ENCODE results near the gene LMNA. TPM values are rescaled to one million over a fixed set of nuclear protein-coding genes. Genes with fewer than 3 reads are reported as not detected.

The LMNA gene
- total RNA-seq, 2 experiments from 2014 or later = 6.5 to 14.3 TPM

DNA sequence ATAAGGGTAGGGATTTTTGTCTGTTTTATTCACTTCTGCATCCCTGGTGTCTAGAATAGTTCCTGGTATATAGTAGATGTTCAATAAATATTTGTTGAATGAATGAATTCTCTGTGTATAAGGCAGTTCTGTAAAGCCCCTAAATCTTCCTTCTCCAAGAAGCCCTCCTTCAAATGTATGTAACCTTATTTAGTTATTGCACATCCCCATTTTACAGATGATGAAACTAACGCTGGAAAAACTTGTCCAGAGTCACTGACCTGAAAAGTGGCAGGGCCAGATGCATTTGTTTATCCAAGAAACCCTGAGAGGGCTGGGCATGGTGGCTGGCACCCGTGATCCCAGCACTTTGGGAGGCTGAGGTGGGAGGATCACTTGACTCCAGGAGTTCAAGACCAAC is 4.3 kb upstream of the LMNA start:
- H3K4me2 ChIP-seq (ENCODE audit: low read length) = no peak overlapping the region
- no peaks in the 10 kb centered on the region for H3K9me3 ChIP-seq (ENCODE audit: low read length)
- H3K4me1 ChIP-seq (ENCODE audit: insufficient read depth, low read length, poor library complexity, severe bottlenecking) = peaks cover 11% of the 10 kb centered on the region
- ChIA-PET CTCF (ENCODE audit: unreplicated experiment) (no interaction called here), POLR2A (no interaction called here)
- no TSS peak for BruUV-seq (replicated peaks)
- no peak overlapping the region for H3K27ac ChIP-seq (ENCODE audit: low read depth, low read length, poor library complexity, severe bottlenecking)
- no peaks in the 10 kb centered on the region for H4K20me1 ChIP-seq (ENCODE audit: insufficient read depth, low read length)
- H3K9me2 ChIP-seq (ENCODE audit: insufficient read depth, low read length) = no peaks in the 10 kb centered on the region
- H3K36me3 ChIP-seq (ENCODE audit: insufficient read depth, low read length) = no peaks in the 10 kb centered on the region
- no peak overlapping the region for H2AFZ ChIP-seq (ENCODE audit: low read length)
- TF ChIP-seq, protein P1, sequence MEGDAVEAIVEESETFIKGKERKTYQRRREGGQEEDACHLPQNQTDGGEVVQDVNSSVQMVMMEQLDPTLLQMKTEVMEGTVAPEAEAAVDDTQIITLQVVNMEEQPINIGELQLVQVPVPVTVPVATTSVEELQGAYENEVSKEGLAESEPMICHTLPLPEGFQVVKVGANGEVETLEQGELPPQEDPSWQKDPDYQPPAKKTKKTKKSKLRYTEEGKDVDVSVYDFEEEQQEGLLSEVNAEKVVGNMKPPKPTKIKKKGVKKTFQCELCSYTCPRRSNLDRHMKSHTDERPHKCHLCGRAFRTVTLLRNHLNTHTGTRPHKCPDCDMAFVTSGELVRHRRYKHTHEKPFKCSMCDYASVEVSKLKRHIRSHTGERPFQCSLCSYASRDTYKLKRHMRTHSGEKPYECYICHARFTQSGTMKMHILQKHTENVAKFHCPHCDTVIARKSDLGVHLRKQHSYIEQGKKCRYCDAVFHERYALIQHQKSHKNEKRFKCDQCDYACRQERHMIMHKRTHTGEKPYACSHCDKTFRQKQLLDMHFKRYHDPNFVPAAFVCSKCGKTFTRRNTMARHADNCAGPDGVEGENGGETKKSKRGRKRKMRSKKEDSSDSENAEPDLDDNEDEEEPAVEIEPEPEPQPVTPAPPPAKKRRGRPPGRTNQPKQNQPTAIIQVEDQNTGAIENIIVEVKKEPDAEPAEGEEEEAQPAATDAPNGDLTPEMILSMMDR (conservative IDR thresholded peaks at IDR 0.05; ENCODE audit: low read length) = no peak
- TF ChIP-seq EZH2phosphoT487 (IDR thresholded peaks at IDR 0.05; ENCODE audit: borderline replicate concordance, low read depth, low read length) = no peak
- intact Hi-C loops (cut with micrococcal nuclease; ENCODE audit: unreplicated experiment) = no loop called here
- DNase-seq (ENCODE audit: low spot score) = no peak
- no peak overlapping the region for H3K4me3 ChIP-seq (ENCODE audit: low read depth, low read length, poor library complexity, severe bottlenecking)
- H3K79me2 ChIP-seq (ENCODE audit: insufficient read depth, low read depth, low read length) = no peaks in the 10 kb centered on the region

GRCh38 chr1:156111355-156111962 is 3.1 kb upstream of the LMNA start:
- Histone ChIP-seq H3K79me2 (ENCODE audit: insufficient read depth, low read depth, low read length) (no peaks in the 10 kb centered on the region), H3K4me1 (ENCODE audit: insufficient read depth, low read length, poor library complexity, severe bottlenecking) (peaks cover 5% of the 10 kb centered on the region), H3K27ac (ENCODE audit: low read depth, low read length, poor library complexity, severe bottlenecking) (no peak overlapping the region), H2AFZ (ENCODE audit: low read length) (no peak overlapping the region), H3K4me3 (ENCODE audit: low read depth, low read length, poor library complexity, severe bottlenecking) (no peak overlapping the region), H3K36me3 (ENCODE audit: insufficient read depth, low read length) (no peaks in the 10 kb centered on the region), H3K9me2 (ENCODE audit: insufficient read depth, low read length) (no peaks in the 10 kb centered on the region), H4K20me1 (ENCODE audit: insufficient read depth, low read length) (no peaks in the 10 kb centered on the region), H3K9me3 (ENCODE audit: low read length) (no peaks in the 10 kb centered on the region), H3K4me2 (ENCODE audit: low read length) (no peak overlapping the region)
- intact Hi-C loops (cut with micrococcal nuclease; ENCODE audit: unreplicated experiment) = no loop called here
- no TSS peak for BruUV-seq (replicated peaks)
- CTCF ChIA-PET (ENCODE audit: unreplicated experiment) = no interaction called here
- POLR2A ChIA-PET = no interaction called here
- TF ChIP-seq EZH2phosphoT487 (IDR thresholded peaks at IDR 0.05; ENCODE audit: borderline replicate concordance, low read depth, low read length) = no peak
- TF ChIP-seq, protein P1 (conservative IDR thresholded peaks at IDR 0.05; ENCODE audit: low read length) = no peak
- no peak for DNase-seq (ENCODE audit: low spot score)

DNA sequence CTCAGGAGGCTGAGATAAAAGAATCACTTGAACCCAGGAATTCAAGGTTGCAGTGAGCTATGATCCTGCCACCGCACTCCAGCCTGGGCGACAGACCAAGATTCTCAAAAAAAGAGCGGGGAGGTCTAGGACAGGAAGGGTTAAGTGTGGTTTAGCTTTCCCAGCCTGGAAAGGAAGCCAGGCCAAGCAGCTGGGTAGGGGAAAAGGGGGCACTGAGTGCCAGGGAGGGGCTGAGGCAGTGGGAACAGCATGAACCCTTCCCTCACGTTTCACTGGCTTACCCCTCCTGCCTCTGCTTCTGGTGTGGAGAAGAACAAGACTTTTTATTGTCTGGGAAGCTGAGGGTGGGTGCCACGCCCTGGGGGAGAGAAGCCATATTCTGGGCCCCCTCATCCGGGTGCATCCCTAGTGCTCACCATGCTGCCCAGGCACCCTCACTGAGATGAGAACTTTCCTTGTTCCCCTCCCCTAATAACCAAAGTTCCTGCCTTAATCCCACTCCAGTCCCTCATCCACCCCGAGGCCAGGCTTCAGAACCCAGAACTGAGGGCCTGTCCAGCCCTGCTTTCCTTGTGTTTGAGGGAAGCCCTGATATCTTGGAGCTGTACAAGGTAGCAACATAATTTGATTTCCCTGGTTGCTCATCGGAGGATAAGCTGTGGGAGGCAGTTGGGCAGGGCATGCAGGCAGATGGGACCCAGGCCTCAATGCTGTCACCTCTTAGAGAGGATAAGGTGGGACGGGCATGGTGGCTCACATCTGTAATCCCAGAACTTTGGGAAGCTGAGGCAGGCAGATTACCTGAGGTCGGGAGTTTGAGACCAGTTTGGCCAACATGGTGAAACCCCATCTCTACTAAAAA is 2.0 kb upstream of the LMNA start:
- no peak for DNase-seq (ENCODE audit: low spot score)
- Histone ChIP-seq H2AFZ (ENCODE audit: low read length) (no peak overlapping the region), H4K20me1 (ENCODE audit: insufficient read depth, low read length) (no peaks in the 10 kb centered on the region), H3K4me1 (ENCODE audit: insufficient read depth, low read length, poor library complexity, severe bottlenecking) (no peaks in the 10 kb centered on the region), H3K9me3 (ENCODE audit: low read length) (no peaks in the 10 kb centered on the region), H3K4me3 (ENCODE audit: low read depth, low read length, poor library complexity, severe bottlenecking) (no peak overlapping the region), H3K27ac (ENCODE audit: low read depth, low read length, poor library complexity, severe bottlenecking) (no peak overlapping the region), H3K9me2 (ENCODE audit: insufficient read depth, low read length) (no peaks in the 10 kb centered on the region), H3K79me2 (ENCODE audit: insufficient read depth, low read depth, low read length) (no peaks in the 10 kb centered on the region), H3K4me2 (ENCODE audit: low read length) (no peak overlapping the region), H3K36me3 (ENCODE audit: insufficient read depth, low read length) (no peaks in the 10 kb centered on the region)
- ChIA-PET CTCF (ENCODE audit: unreplicated experiment) (no interaction called here), POLR2A (no interaction called here)
- intact Hi-C loops (cut with micrococcal nuclease; ENCODE audit: unreplicated experiment) = no loop called here
- TF ChIP-seq EZH2phosphoT487 (IDR thresholded peaks at IDR 0.05; ENCODE audit: borderline replicate concordance, low read depth, low read length) = no peak
- TF ChIP-seq, protein P1 (conservative IDR thresholded peaks at IDR 0.05; ENCODE audit: low read length) = no peak
- BruUV-seq (replicated peaks) = no TSS peak

All from OCI-LY7 (cell line).